GM21381 (cell line): ENCODE data around the gene SRSF11.
A peak's percentile ranks its signal among the peaks of the same experiment; 100 is the strongest.

ENCODE experiments used
- ATAC-seq: cut with Tn5 transposase; IDR thresholded peaks from one replicate; pipeline ENCODE4 v1.9.1; 2021; ENCODE audit warnings: mild to moderate bottlenecking, moderate library complexity; ENCODE audit not compliant: unreplicated experiment

Gene SRSF11

GRCh38 chr1:70220517-70221237 is 503 bp upstream of the SRSF11 start:
- peak; percentile 6 for ATAC-seq

GRCh38 chr1:70222716-70223235 is 1.6 kb downstream of the SRSF11 start:
- ATAC-seq, result no peak

GRCh38 chr1:70224954-70225353 is 3.8 kb downstream of the SRSF11 start:
- no peak for ATAC-seq

- peak; percentile 59 for ATAC-seq
These were observed 6.3 kb downstream of the SRSF11 start for GRCh38 chr1:70227439-70227838.

DNA sequence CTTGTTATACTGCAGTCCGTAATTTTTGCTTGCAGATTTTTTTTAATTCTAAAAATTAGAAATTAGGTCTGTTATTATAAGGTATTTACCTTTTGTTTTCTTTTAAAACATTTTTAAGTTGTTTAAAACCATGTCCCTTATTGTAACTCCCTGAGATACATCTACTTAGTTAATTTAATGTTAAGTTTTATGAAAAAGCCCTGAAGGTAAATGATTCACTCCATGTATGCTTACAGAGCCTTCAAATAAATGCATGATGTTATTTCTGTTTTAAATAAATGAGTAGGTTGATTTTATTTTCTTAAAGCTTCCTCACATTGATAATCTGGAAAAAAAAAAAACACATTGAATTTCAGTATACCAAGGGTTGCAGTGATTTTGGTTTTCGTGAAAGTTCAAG is 7.5 kb downstream of the SRSF11 start:
- no peak for ATAC-seq

- ATAC-seq, result no peak
These were observed 10.3 kb downstream of the SRSF11 start for GRCh38 chr1:70231475-70231874.

- ATAC-seq, result no peak
These were observed 13.6 kb downstream of the SRSF11 start for GRCh38 chr1:70234733-70235132.

DNA sequence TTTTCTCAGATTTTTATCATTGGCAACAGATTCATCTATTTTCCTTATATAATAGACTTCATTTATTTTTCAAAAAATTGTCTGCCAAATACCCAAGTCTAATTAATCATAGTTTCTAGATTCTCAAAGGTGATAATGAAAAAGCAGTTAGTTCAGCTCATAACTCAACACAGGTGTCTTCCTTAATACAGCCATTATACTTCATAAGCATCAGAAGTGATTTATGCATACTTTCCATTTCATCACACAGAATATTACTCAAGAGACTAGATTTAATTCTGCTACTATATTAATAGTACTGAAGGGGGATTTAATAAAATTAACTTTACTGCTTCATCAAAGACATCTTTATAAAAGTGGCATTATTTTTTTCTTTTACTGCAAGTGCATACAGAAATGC is 18.8 kb downstream of the SRSF11 start:
- no peak for ATAC-seq

DNA sequence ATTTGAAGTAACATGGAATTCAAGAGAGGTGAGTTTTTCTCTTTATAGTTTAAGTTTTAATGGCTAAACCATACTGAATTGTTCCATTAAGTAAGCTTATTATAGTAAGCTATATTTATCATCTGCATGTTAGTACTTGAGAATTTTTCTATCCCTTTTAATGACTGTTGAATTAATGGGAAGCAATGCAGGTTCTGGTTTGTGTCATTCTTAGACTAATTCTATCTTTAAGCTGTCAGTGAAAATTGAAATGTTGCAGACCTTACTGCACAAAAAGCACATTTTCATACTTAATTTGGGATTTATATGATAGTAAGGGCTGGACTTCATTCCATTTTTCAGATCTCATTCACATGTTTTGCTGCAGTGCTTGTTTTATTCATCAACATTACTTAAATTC is 25.9 kb downstream of the SRSF11 start:
- no peak for ATAC-seq

DNA sequence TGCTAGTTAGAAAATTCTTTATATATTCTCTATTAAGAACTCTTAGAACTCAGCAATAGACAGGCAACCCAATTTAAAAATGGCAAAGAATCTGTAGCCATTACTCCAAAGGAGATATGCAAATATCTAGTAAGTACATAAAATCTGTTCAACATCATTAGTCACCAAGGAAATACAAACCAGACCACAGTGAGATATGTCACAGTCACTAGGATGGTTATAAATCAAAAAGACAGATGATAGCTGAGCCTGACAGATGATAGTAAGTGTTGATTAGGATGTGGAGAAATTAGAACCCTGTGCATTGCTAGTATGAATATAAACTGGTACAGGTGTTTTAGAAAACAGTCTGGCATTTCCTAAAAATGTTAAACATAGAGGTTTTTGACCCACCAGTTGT is 26.6 kb downstream of the SRSF11 start:
- ATAC-seq, result no peak

- ATAC-seq, result no peak
These were observed 27.5 kb downstream of the SRSF11 start for GRCh38 chr1:70248729-70249128.

GRCh38 chr1:70256664-70257063 is 35.5 kb downstream of the SRSF11 start:
- ATAC-seq, result no peak

- ATAC-seq, result no peak
These were observed 43.7 kb downstream of the SRSF11 start for GRCh38 chr1:70264839-70265238.

DNA sequence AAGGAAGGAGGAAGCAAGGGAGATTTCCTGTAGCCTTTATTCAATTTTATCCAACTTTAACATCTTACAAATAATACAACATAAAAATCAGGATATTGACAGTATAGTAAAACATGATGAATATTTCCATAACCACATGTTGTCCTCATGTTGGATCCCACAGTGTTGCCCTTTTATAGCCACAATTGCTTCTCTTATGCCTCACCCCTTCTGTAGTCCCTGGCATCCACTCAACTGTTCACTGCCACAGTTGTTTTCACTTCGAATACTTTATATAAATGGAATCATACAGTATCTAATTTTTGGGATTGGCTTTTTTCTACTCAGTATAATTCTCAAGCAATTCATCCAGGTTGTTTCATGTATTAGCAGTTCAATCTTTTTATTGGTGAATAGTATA is 44.8 kb downstream of the SRSF11 start:
- no peak for ATAC-seq

DNA sequence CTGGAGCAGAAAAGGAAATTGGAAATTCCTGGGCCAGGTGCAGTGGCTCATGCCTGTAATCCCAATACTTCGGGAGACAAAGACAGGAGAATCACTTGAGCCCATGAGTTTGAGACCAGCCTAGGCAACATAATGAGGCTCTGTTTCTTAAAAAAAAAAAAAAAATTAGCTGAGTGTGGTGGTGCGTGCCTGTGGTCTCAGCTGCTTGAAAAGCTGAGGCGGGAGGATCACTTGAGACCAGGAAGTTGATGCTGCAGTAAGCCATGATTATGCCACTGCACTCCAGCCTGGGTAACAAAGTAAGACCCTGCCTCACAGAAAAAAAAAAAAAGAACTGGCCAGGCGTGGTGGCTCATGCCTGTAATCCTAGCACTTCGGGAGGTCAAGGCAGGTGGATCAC is 56.7 kb downstream of the SRSF11 start:
- no peak for ATAC-seq

- no peak for ATAC-seq
These were observed 57.5 kb downstream of the SRSF11 start for GRCh38 chr1:70278710-70279109.

DNA sequence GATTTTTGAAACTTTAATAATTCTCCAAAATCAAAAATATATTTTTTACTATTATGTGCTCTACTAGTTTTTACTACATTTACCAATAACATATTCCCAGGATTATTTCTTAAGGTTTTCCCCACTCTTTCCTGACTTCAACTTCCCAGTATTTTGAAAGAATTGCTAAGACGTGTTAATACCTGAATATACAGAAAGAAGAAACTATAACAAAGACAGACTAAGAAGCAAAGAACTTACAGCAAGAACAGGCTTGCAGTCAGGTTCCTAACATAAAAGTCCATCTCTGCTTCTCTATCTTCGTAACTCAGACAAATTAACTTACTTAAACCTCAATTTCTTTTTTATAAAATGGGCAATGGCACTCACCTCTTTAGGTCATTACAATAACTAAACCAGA is 63.2 kb downstream of the SRSF11 start:
- no peak for ATAC-seq

DNA sequence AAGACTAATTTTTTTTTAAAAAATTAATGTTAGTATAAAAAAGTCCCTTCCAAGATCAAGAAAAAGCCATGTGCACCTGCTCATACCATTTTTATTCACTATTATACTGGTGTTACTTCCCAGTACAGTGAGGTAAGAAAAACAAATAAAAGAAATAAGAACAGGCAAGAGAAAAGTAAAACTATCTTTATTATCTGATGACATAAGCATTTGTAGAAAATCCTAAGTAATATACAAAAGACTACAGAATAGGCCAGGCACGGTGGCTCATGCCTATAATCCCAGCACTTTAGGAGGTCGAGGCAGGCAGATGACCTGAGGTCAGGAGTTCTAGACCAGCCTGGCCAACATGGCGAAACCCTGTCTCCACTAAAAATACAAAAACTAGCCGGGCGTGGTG is 65.3 kb downstream of the SRSF11 start:
- no peak for ATAC-seq

- ATAC-seq, result no peak
These were observed 67.0 kb downstream of the SRSF11 start for GRCh38 chr1:70288166-70288565.

DNA sequence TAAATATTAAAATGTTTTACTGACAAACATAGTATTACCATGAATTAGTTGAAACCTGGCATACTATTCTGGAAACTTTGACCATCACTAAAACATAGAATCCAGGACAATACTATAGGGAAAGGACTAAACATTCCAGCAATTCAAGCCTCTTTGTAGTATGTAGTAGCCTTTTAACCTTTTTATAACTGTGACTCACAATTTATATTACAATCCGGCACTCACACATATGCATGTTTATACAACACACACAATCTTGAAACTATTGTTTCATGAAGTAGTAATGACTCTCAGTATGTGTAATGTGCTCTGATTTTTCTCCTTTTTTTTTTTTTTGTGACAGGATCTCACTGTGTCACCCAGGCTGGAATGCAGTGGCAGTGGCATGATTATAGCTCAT is 69.0 kb downstream of the SRSF11 start:
- no peak for ATAC-seq

DNA sequence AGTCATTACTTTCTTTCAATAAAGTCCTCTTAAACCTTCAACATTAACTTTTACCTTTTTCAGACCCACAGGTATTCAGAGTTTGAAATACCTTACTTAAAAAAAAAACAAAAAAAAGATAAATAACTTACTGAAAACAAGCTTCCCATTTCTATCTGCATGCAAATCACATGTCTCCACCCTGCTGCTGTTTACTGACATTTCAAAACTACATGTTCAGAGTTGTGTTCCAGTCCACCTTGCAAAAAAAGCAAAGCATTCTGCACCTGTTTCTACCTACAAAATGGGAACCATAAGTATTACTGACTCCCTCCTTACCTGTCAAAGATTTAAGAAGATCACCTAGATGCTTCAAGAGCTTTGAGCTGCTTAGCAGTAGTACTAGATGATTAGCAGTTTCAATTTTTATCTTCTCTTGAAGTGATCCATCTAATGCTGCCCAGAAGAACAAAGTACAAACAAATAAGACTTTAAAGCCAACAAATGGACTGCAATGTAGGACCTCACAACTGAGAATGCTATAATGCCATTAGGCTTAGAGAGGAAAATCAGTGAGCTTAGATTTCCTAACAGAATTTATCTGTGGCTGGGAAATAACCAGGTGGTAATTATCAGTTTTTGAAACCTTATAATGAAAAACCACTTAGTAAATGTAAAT is 72.1 kb downstream of the SRSF11 start:
- no peak for ATAC-seq

DNA sequence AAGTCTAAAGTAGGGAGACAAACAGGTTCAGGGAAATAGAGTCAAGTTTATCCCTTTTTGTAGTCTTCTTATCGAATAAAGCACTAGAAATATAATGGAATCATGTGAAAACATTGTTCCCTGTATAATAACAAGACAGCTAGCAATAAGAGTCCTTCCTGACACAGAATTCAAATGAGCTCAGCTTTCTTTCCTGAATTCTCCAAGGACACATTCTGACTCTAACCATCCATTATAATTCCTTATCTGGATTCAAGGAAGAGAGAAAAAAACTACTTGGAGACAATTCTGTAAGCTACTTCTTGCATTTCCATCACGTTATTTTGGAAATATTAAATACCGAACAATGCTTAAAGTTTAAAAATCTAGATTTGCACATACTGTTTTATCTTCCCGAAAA is 74.6 kb downstream of the SRSF11 start:
- ATAC-seq, result no peak

GRCh38 chr1:70299472-70299871 is 78.3 kb downstream of the SRSF11 start:
- ATAC-seq, result no peak
